ENCODE data around the gene SHC2. TPM values are rescaled to one million over a fixed set of nuclear protein-coding genes. Genes with fewer than 3 reads are reported as not detected.

The SHC2 gene
- total and polyA plus RNA-seq, 2 donors from 2014 or later, result 10.7 to 24.4 TPM

GRCh38 chr19:410243-410781 lies 50.5 kb downstream of the SHC2 start:
- no peak for DNase-seq
- no peaks in the 10 kb centered on the region for H3K9me3 ChIP-seq (ENCODE audit: control insufficient read depth in 2 of 3, insufficient read depth in 1 of 3, low read length in 3 of 3)
- no peak overlapping the region for H3K4me3 ChIP-seq (ENCODE audit: low read length in 3 of 3)
- peaks cover 0 to 3% (median 0%) of the 10 kb centered on the region in 3 donors for H3K4me1 ChIP-seq (ENCODE audit: control insufficient read depth in 2 of 3, insufficient read depth in 2 of 3, low read depth in 1 of 3, low read length in 3 of 3)
- no peak for TF ChIP-seq CTCF (IDR thresholded peaks at IDR 0.05; ENCODE audit: borderline replicate concordance, extremely low read depth, insufficient read depth)
- no peak for FAIRE-seq
- no peak overlapping the region for H3K27ac ChIP-seq (ENCODE audit: low read depth in 2 of 2, low read length in 2 of 2)
- no peak overlapping the region for H3K9ac ChIP-seq (ENCODE audit: low read length in 3 of 3)
- H3K27me3 ChIP-seq (ENCODE audit: control insufficient read depth, insufficient read depth, low read length), result no peaks in the 10 kb centered on the region
- no peaks in the 10 kb centered on the region for H3K36me3 ChIP-seq (ENCODE audit: control insufficient read depth in 2 of 3, insufficient read depth in 3 of 3, low read length in 3 of 3)
- intact Hi-C loops (cut with DNase I), result no loop called here

- no peak for TF ChIP-seq CTCF (IDR thresholded peaks at IDR 0.05; ENCODE audit: borderline replicate concordance, extremely low read depth, insufficient read depth)
- Histone ChIP-seq H3K4me1 (ENCODE audit: control insufficient read depth in 2 of 3, insufficient read depth in 2 of 3, low read depth in 1 of 3, low read length in 3 of 3) (peaks cover 0 to 3% (median 0%) of the 10 kb centered on the region in 3 donors), H3K9me3 (ENCODE audit: control insufficient read depth in 2 of 3, insufficient read depth in 1 of 3, low read length in 3 of 3) (no peaks in the 10 kb centered on the region), H3K36me3 (ENCODE audit: control insufficient read depth in 2 of 3, insufficient read depth in 3 of 3, low read length in 3 of 3) (no peaks in the 10 kb centered on the region), H3K9ac (ENCODE audit: low read length in 3 of 3) (no peak overlapping the region), H3K27ac (ENCODE audit: low read depth in 2 of 2, low read length in 2 of 2) (no peak overlapping the region), H3K4me3 (ENCODE audit: low read length in 3 of 3) (peak overlapping the region in 1 of 3 donors; percentile 39), H3K27me3 (ENCODE audit: control insufficient read depth, insufficient read depth, low read length) (no peaks in the 10 kb centered on the region)
- intact Hi-C loops (cut with DNase I), result no loop called here
- DNase-seq (peak in 2 of 5 donors; percentile 21 to 70), FAIRE-seq (no peak)
Measured at GRCh38 chr19:409516-410242, 51.2 kb downstream of the SHC2 start.

- no peaks in the 10 kb centered on the region for H3K27me3 ChIP-seq (ENCODE audit: control insufficient read depth, insufficient read depth, low read length)
- H3K4me1 ChIP-seq (ENCODE audit: control insufficient read depth in 2 of 3, insufficient read depth in 2 of 3, low read depth in 1 of 3, low read length in 3 of 3), result peaks cover 0 to 3% (median 0%) of the 10 kb centered on the region in 3 donors
- no peaks in the 10 kb centered on the region for H3K36me3 ChIP-seq (ENCODE audit: control insufficient read depth in 2 of 3, insufficient read depth in 3 of 3, low read length in 3 of 3)
- no peak within 1 kb of the TSS for H3K9ac ChIP-seq (ENCODE audit: low read length in 3 of 3)
- intact Hi-C loops (cut with DNase I), result no loop called here
- peak; percentile 54 to 84 (median 67) for DNase-seq
- no peaks in the 10 kb centered on the region for H3K9me3 ChIP-seq (ENCODE audit: control insufficient read depth in 2 of 3, insufficient read depth in 1 of 3, low read length in 3 of 3)
- no peak within 1 kb of the TSS for H3K27ac ChIP-seq (ENCODE audit: low read depth in 2 of 2, low read length in 2 of 2)
- peak within 1 kb of the TSS in 1 of 3 donors; percentile 39 for H3K4me3 ChIP-seq (ENCODE audit: low read length in 3 of 3)
- TF ChIP-seq CTCF (IDR thresholded peaks at IDR 0.05; ENCODE audit: borderline replicate concordance, extremely low read depth, insufficient read depth), result no peak
- no peak for FAIRE-seq
Measured at GRCh38 chr19:408902-409515, 51.8 kb downstream of the SHC2 start, which contains the start of gene C2CD4C. TSS of gene C2CD4C (minus strand) at chr19:409147. CDS start at chr19:408361, 786 bp downstream.

Data from kidney (tissue), 14 donors.